ENCODE results near the gene RAD18. TPM values are rescaled to one million over a fixed set of nuclear protein-coding genes. Genes with fewer than 3 reads are reported as not detected.

RAD18 gene
- total and polyA plus RNA-seq, 3 experiments from 2014 or later: 8.9 to 43.3 (median 38.5) TPM

DNA sequence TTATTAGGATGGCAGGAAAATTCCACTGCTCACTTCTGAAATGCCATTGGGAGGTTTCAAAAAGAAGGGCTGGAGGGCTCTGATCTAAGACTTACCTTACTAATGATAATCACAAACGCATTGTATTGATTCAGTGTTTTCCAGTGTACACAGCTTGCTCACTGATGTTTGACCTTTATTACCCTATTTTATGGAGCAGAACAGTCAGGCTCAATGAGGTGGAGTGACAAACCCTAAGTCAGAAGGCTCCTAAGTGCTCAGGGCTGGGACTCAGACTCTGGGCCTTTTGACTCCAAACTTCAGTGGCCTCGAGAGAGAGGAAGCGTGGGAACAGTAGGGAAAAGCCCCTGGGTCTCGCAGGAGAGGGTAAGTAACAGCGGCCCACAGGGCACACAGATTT, 20.3 kb upstream of the RAD18 start:
- Histone ChIP-seq H3K36me3 (ENCODE audit: insufficient read depth, low read length) (no peaks in the 10 kb centered on the region), H3K27me3 (ENCODE audit: insufficient read depth, low read length, poor library complexity, severe bottlenecking) (peaks cover 7% of the 10 kb centered on the region), H3K4me3 (ENCODE audit: low read length) (no peak overlapping the region), H3K9me3 (ENCODE audit: low read length) (no peaks in the 10 kb centered on the region), H3K4me1 (ENCODE audit: insufficient read depth, low read length) (no peaks in the 10 kb centered on the region), H3K27ac (ENCODE audit: low read depth, low read length) (no peak overlapping the region)
- POLR2A ChIA-PET: no interaction called here
- peaks cover 0 to 9% (median 7%) of the 10 kb centered on the region in 5 donors for H3K9me3 Mint-ChIP-seq
- peaks cover 2 to 6% (median 4%) of the 10 kb centered on the region in 3 donors for H3K4me1 Mint-ChIP-seq
- H3K27me3 Mint-ChIP-seq: peaks cover 13 to 28% of the 10 kb centered on the region in 2 donors
- no peak overlapping the region for H3K4me3 Mint-ChIP-seq
- peak overlapping the region in 1 of 8 donors; percentile 17 for H3K27ac Mint-ChIP-seq
- DNase-seq: no peak
- H3K36me3 Mint-ChIP-seq: peaks cover 0 to 4% (median 0%) of the 10 kb centered on the region in 3 donors
- CTCF ChIA-PET: no interaction called here

DNA sequence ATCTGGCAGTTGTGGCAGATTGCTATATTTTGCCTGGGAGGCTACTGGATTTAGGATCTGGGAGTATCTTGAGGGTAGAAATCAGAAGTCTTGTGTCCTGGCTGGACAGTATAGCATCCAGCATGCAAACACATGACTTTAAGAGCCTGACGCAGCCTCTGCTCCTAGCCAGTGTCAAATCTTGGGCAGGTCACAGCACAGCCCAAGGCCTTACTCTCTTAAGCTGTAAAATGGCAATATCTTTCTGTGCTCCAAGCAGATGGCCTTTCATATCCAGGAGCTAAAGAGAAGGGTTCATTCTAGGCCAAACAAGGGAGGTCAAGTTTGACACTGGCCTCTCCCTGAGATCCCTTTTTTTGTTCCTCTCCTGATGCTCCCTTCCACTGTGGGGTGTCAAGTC, 19.8 kb upstream of the RAD18 start:
- Histone ChIP-seq H3K4me3 (ENCODE audit: low read length) (no peak overlapping the region), H3K27ac (ENCODE audit: low read depth, low read length) (no peak overlapping the region), H3K27me3 (ENCODE audit: insufficient read depth, low read length, poor library complexity, severe bottlenecking) (peaks cover 12% of the 10 kb centered on the region), H3K4me1 (ENCODE audit: insufficient read depth, low read length) (no peaks in the 10 kb centered on the region), H3K9me3 (ENCODE audit: low read length) (no peaks in the 10 kb centered on the region), H3K36me3 (ENCODE audit: insufficient read depth, low read length) (no peaks in the 10 kb centered on the region)
- H3K9me3 Mint-ChIP-seq: peaks cover 0 to 9% (median 7%) of the 10 kb centered on the region in 5 donors
- no peak for DNase-seq
- CTCF ChIA-PET: no interaction called here
- peaks cover 15 to 33% of the 10 kb centered on the region in 2 donors for H3K27me3 Mint-ChIP-seq
- peaks cover 0 to 4% (median 0%) of the 10 kb centered on the region in 3 donors for H3K36me3 Mint-ChIP-seq
- H3K27ac Mint-ChIP-seq: no peak overlapping the region
- no peak overlapping the region for H3K4me3 Mint-ChIP-seq
- peaks cover 2 to 4% (median 4%) of the 10 kb centered on the region in 3 donors for H3K4me1 Mint-ChIP-seq
- POLR2A ChIA-PET: no interaction called here

DNA sequence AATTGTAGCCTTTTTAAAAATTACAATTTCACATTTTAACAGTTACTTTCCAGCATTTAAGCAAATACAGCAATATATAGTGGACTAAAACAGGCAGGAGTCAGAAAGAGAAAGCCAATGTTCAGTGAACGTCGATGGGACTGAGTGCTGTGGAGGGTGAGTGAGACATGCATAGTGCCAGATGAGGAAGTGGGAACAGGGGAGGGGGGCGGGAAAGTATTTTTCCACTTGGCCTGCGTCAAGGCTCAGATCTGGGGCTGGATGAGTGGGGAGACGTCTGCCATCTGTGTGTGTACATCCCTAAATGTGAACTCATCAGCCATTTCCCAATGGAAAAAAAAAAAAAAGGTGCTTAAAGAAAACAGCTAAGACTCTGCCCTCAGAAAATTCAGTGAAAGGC, 19.2 kb upstream of the RAD18 start:
- H3K9me3 ChIP-seq (ENCODE audit: low read length): no peaks in the 10 kb centered on the region
- no peak for DNase-seq
- CTCF ChIA-PET: no interaction called here

DNA sequence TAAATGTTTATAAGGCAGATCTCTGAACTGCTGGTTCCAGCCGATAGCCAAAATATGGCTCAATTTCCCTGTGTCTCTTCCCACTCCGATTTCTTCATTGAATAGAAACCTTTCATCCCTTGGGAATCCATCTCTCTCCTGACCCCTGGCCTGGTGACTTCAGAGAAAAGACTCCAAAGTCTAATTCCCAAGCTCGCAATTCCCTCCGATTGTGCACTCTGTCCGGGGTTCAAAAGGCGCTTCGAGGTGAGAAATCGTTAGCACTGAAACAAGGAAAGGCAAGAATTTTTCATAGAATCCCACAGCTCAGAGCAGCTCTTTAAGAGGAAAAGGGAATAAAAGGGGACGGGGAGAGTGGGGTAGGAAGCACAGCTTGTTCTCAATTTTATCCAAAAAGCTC, 18.4 kb upstream of the RAD18 start:
- no peaks in the 10 kb centered on the region for H3K36me3 ChIP-seq (ENCODE audit: insufficient read depth, low read length)
- no peak for DNase-seq
- Mint-ChIP-seq H3K27ac (no peak overlapping the region), H3K9me3 (peaks cover 0 to 9% (median 7%) of the 10 kb centered on the region in 5 donors), H3K27me3 (peaks cover 15 to 38% of the 10 kb centered on the region in 2 donors), H3K4me3 (no peak overlapping the region), H3K36me3 (peaks cover 0 to 4% (median 0%) of the 10 kb centered on the region in 3 donors), H3K4me1 (no peaks in the 10 kb centered on the region)
- H3K9me3 ChIP-seq (ENCODE audit: low read length): no peaks in the 10 kb centered on the region
- POLR2A ChIA-PET: no interaction called here
- H3K4me3 ChIP-seq (ENCODE audit: low read length): no peak overlapping the region
- CTCF ChIA-PET: no interaction called here
- no peaks in the 10 kb centered on the region for H3K4me1 ChIP-seq (ENCODE audit: insufficient read depth, low read length)
- H3K27ac ChIP-seq (ENCODE audit: low read depth, low read length): no peak overlapping the region
- H3K27me3 ChIP-seq (ENCODE audit: insufficient read depth, low read length, poor library complexity, severe bottlenecking): peaks cover 24% of the 10 kb centered on the region

More for the DNA sequence above, 19.2 kb upstream of the RAD18 start:
- H3K4me3 ChIP-seq (ENCODE audit: low read length): no peak overlapping the region
- no peak overlapping the region for H3K4me3 Mint-ChIP-seq
- H3K27ac Mint-ChIP-seq: no peak overlapping the region
- peaks cover 15 to 37% of the 10 kb centered on the region in 2 donors for H3K27me3 Mint-ChIP-seq
- H3K36me3 Mint-ChIP-seq: peaks cover 0 to 4% (median 0%) of the 10 kb centered on the region in 3 donors
- no peaks in the 10 kb centered on the region for H3K4me1 ChIP-seq (ENCODE audit: insufficient read depth, low read length)
- H3K4me1 Mint-ChIP-seq: no peaks in the 10 kb centered on the region
- H3K36me3 ChIP-seq (ENCODE audit: insufficient read depth, low read length): no peaks in the 10 kb centered on the region
- no peak overlapping the region for H3K27ac ChIP-seq (ENCODE audit: low read depth, low read length)
- peaks cover 18% of the 10 kb centered on the region for H3K27me3 ChIP-seq (ENCODE audit: insufficient read depth, low read length, poor library complexity, severe bottlenecking)
- POLR2A ChIA-PET: no interaction called here
- peaks cover 0 to 9% (median 7%) of the 10 kb centered on the region in 5 donors for H3K9me3 Mint-ChIP-seq

DNA sequence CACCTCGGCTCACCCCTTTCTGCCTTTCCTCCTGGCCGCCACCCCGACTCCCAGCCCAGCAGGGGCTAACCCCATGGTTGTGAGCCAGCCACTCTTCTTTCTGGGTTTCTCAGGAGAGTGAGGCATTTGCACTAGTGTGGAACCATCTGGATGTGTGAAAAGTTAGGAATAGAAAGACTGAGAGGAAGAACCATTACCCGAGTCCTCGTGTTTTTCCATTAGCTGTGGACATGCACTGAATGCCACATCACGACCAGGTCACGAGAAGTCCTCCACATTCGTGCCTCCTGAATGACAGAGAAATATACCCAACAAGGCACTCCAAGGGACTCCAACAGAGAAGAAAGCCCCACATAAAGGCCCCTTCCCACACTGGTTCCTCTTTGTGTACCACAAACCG, 18.0 kb upstream of the RAD18 start:
- DNase-seq: no peak
- ChIA-PET CTCF (no interaction called here), POLR2A (no interaction called here)
- peaks cover 25% of the 10 kb centered on the region for H3K27me3 ChIP-seq (ENCODE audit: insufficient read depth, low read length, poor library complexity, severe bottlenecking)
- peaks cover 0 to 4% (median 0%) of the 10 kb centered on the region in 3 donors for H3K36me3 Mint-ChIP-seq
- H3K9me3 Mint-ChIP-seq: peaks cover 0 to 9% (median 7%) of the 10 kb centered on the region in 5 donors
- no peak overlapping the region for H3K27ac Mint-ChIP-seq
- H3K4me3 Mint-ChIP-seq: no peak overlapping the region
- no peaks in the 10 kb centered on the region for H3K4me1 ChIP-seq (ENCODE audit: insufficient read depth, low read length)
- H3K9me3 ChIP-seq (ENCODE audit: low read length): no peaks in the 10 kb centered on the region
- H3K27ac ChIP-seq (ENCODE audit: low read depth, low read length): no peak overlapping the region
- no peaks in the 10 kb centered on the region for H3K4me1 Mint-ChIP-seq
- no peak overlapping the region for H3K4me3 ChIP-seq (ENCODE audit: low read length)
- peaks cover 15 to 41% of the 10 kb centered on the region in 2 donors for H3K27me3 Mint-ChIP-seq
- no peaks in the 10 kb centered on the region for H3K36me3 ChIP-seq (ENCODE audit: insufficient read depth, low read length)

DNA sequence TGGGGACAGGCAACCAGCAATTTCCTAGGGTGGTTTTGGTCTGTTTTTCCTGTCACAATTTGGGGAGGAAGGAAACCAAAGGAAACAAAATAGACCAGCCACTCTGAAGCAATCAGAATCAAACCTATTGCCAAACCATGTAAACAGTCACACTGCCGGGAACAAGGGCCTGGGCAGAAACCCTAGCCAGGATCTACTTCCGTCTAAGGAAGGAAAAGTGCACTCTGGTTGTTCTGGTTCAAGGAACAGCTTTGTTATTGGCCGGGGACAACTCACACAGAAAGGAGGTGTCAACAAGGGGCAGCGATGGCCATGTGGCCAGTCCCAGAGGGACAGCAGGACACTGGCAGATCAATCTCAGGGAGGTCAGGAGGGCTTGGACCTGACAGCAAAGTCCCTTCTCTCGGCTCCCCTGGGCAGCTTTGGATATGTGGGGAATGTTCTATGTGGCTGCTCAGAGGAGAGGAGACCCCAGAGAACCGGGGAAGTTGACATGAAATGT, 17.5 kb upstream of the RAD18 start:
- Mint-ChIP-seq H3K4me3 (no peak overlapping the region), H3K9me3 (peaks cover 0 to 9% (median 7%) of the 10 kb centered on the region in 5 donors), H3K27ac (no peak overlapping the region), H3K27me3 (peaks cover 15 to 41% of the 10 kb centered on the region in 2 donors), H3K4me1 (no peaks in the 10 kb centered on the region), H3K36me3 (peaks cover 0 to 4% (median 0%) of the 10 kb centered on the region in 3 donors)
- H3K4me1 ChIP-seq (ENCODE audit: insufficient read depth, low read length): no peaks in the 10 kb centered on the region
- H3K4me3 ChIP-seq (ENCODE audit: low read length): no peak overlapping the region
- no peak overlapping the region for H3K27ac ChIP-seq (ENCODE audit: low read depth, low read length)
- no peaks in the 10 kb centered on the region for H3K9me3 ChIP-seq (ENCODE audit: low read length)
- CTCF ChIA-PET: interaction anchor here (0.7 to 1.8 kb wide), 2 partner anchors 10 to 12 kb away, joined by 3 to 6 read pairs; no protein-coding TSS in a partner anchor
- POLR2A ChIA-PET: no interaction called here
- peaks cover 25% of the 10 kb centered on the region for H3K27me3 ChIP-seq (ENCODE audit: insufficient read depth, low read length, poor library complexity, severe bottlenecking)
- no peaks in the 10 kb centered on the region for H3K36me3 ChIP-seq (ENCODE audit: insufficient read depth, low read length)
- DNase-seq: no peak

DNA sequence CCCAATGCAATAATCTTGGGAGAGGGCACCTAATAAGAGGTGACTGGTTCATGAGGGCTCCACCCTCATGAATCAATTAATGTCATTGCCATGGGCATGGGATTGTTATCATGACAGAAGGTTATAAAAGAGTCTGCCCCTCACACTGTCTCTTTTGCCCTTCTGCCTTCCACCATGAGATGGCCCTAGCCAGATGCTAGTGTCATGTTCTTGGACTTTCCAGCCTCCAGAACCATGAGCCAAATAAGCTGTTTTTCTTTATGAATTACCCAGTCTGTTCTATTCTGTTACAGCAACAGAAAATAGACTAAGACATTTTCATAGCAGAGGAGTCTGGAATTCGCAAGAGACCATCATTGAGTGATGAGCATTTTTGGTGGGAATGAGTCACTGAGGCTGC, 16.0 kb upstream of the RAD18 start:
- Mint-ChIP-seq H3K4me1 (no peaks in the 10 kb centered on the region), H3K27ac (no peak overlapping the region), H3K36me3 (peaks cover 0 to 4% (median 0%) of the 10 kb centered on the region in 3 donors), H3K27me3 (peaks cover 15 to 45% of the 10 kb centered on the region in 2 donors), H3K4me3 (no peak overlapping the region), H3K9me3 (peaks cover 0 to 9% (median 7%) of the 10 kb centered on the region in 5 donors)
- Histone ChIP-seq H3K27ac (ENCODE audit: low read depth, low read length) (no peak overlapping the region), H3K4me3 (ENCODE audit: low read length) (no peak overlapping the region), H3K36me3 (ENCODE audit: insufficient read depth, low read length) (no peaks in the 10 kb centered on the region), H3K4me1 (ENCODE audit: insufficient read depth, low read length) (no peaks in the 10 kb centered on the region), H3K9me3 (ENCODE audit: low read length) (no peaks in the 10 kb centered on the region), H3K27me3 (ENCODE audit: insufficient read depth, low read length, poor library complexity, severe bottlenecking) (peaks cover 25% of the 10 kb centered on the region)
- ChIA-PET CTCF (interaction anchor here (1.8 kb wide), 1 partner anchor 10 kb away, joined by 6 read pairs; no protein-coding TSS in a partner anchor), POLR2A (no interaction called here)
- DNase-seq: no peak

DNA sequence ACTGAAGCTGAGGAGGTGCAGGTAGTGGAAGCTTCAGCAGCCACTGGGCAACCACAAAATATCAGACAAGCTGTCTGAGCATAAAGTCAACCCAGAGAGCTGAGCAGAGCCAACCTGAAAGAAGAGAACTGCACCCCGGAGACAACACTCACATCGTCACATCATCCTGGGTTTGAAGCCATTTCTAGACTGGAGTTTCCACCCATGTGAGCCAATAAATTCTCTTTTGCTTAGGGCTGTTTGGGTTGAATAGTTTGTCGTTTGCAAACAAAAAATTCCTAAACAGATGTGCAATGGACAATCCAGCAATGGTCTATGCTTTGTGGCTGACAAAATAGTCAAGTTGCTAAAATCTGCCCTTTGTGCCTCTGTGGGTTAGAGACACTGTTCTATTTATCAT, 15.3 kb upstream of the RAD18 start:
- Mint-ChIP-seq H3K4me3 (no peak overlapping the region), H3K4me1 (no peaks in the 10 kb centered on the region), H3K36me3 (peaks cover 0 to 4% (median 0%) of the 10 kb centered on the region in 3 donors), H3K27me3 (peaks cover 15 to 45% of the 10 kb centered on the region in 2 donors), H3K9me3 (peaks cover 0 to 9% (median 7%) of the 10 kb centered on the region in 5 donors), H3K27ac (no peak overlapping the region)
- H3K27me3 ChIP-seq (ENCODE audit: insufficient read depth, low read length, poor library complexity, severe bottlenecking): peaks cover 25% of the 10 kb centered on the region
- H3K9me3 ChIP-seq (ENCODE audit: low read length): no peaks in the 10 kb centered on the region
- CTCF ChIA-PET: interaction anchor here (0.9 to 1.0 kb wide), 2 partner anchors 13 to 324 kb away, joined by 3 to 4 read pairs; no protein-coding TSS in a partner anchor
- no peak overlapping the region for H3K27ac ChIP-seq (ENCODE audit: low read depth, low read length)
- POLR2A ChIA-PET: no interaction called here
- H3K4me3 ChIP-seq (ENCODE audit: low read length): no peak overlapping the region
- no peak for DNase-seq
- no peaks in the 10 kb centered on the region for H3K4me1 ChIP-seq (ENCODE audit: insufficient read depth, low read length)
- no peaks in the 10 kb centered on the region for H3K36me3 ChIP-seq (ENCODE audit: insufficient read depth, low read length)
